Measurements from ENCODE around the gene GLB1L2.

Gene GLB1L2

DNA sequence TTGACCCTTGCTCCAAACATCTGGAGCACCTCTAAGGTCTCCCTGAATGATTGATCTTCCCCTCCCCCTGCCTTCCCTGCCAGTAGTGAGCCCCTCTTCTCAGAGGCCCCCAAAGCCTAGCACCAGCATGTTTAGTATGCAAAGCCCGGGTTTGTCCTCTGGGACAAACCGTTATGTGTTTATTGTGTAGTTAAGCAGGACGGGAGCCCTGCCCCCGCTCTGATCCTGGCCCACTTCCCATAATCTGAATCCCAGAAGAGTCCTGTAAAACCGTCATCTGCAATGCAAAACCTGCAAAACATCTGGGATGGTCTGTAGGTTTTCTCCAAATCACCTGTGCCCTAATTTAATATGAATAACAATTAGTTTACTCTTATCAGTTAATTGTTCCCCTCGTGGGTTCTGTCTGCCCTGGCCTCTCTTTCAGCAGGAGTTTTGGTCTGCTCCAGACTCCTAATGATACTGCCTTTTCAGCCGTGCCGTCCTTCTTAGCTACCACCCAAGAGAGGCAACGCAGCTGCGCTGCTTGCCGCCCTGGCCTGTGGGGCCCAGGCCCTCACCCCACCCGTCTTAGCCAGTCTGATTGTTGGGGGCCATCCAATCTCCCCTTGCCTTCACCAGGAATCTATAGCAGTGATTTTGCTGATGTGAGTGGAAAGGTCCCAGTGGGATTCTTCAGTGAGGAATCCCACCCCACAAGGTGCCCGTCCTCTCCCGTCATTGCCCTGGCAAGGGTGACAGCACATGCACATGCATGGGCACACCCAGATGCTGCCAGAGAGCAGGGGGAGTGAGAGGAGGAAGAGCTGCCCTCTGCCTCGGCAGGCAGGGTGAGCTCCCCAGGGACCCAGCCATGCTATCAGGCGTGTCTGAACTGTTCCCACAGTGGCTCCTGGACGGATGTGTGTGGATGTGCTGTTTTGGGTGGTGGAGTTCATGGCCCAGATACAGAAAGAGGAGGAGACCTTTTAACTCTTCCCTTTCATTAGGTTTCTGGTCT lies 83.3 kb downstream of the GLB1L2 start:
- Histone ChIP-seq H3K36me3 (ENCODE audit: insufficient read depth, insufficient read length, low read length) (no peaks in the 10 kb centered on the region), H3K4me3 (ENCODE audit: insufficient read length, low read depth) (no peak overlapping the region)

DNA sequence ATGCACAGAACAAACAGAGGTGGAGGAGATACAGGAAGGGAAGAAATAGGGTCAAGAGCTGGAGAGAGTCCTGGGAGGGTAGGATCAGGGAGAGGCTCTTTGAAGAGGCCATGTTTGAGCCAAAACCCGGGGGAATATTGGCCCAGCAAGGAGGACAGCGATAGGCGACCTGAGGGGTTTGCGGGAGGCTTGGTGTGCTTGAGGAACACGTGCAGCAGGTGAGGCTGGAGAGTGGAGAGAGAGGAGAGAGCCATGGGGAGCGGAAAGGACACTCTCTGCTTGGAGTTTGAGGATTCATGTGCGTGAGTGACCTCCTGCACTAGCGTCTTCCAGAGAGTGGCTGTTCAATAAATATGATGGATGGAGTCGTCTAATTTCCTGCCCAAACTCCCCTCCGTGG lies 84.9 kb downstream of the GLB1L2 start:
- Histone ChIP-seq H3K9me3 (ENCODE audit: insufficient read depth, low read length) (no peaks in the 10 kb centered on the region), H3K27me3 (ENCODE audit: insufficient read depth, insufficient read length) (peaks cover 46% of the 10 kb centered on the region), H3K9ac (ENCODE audit: insufficient read length, low read depth) (no peak overlapping the region), H3K4me3 (ENCODE audit: insufficient read length, low read depth) (no peak overlapping the region), H3K36me3 (ENCODE audit: insufficient read depth, insufficient read length, low read length) (no peaks in the 10 kb centered on the region), H3K4me1 (ENCODE audit: insufficient read depth, insufficient read length) (peaks cover 10% of the 10 kb centered on the region)
- DNase-seq (ENCODE audit: low read depth, low spot score): no peak
- TF ChIP-seq ZNF274 (IDR thresholded peaks at IDR 0.05; ENCODE audit: low read depth, low read length): no peak
- no peak for TF ChIP-seq SUZ12 (IDR thresholded peaks at IDR 0.05; ENCODE audit: extremely low read depth, insufficient read depth, insufficient read length)
- no peak for TF ChIP-seq YY1 (IDR thresholded peaks at IDR 0.05; ENCODE audit: insufficient read depth, insufficient read length)

More for the DNA sequence above, 83.3 kb downstream of the GLB1L2 start:
- DNase-seq (ENCODE audit: low read depth, low spot score): no peak
- Histone ChIP-seq H3K9ac (ENCODE audit: insufficient read length, low read depth) (no peak overlapping the region), H3K4me1 (ENCODE audit: insufficient read depth, insufficient read length) (peaks cover 19% of the 10 kb centered on the region), H3K27me3 (ENCODE audit: insufficient read depth, insufficient read length) (peaks cover 61% of the 10 kb centered on the region), H3K9me3 (ENCODE audit: insufficient read depth, low read length) (no peaks in the 10 kb centered on the region)
- no peak for TF ChIP-seq YY1 (IDR thresholded peaks at IDR 0.05; ENCODE audit: insufficient read depth, insufficient read length)
- TF ChIP-seq SUZ12 (IDR thresholded peaks at IDR 0.05; ENCODE audit: extremely low read depth, insufficient read depth, insufficient read length): no peak
- no peak for TF ChIP-seq ZNF274 (IDR thresholded peaks at IDR 0.05; ENCODE audit: low read depth, low read length)

DNA sequence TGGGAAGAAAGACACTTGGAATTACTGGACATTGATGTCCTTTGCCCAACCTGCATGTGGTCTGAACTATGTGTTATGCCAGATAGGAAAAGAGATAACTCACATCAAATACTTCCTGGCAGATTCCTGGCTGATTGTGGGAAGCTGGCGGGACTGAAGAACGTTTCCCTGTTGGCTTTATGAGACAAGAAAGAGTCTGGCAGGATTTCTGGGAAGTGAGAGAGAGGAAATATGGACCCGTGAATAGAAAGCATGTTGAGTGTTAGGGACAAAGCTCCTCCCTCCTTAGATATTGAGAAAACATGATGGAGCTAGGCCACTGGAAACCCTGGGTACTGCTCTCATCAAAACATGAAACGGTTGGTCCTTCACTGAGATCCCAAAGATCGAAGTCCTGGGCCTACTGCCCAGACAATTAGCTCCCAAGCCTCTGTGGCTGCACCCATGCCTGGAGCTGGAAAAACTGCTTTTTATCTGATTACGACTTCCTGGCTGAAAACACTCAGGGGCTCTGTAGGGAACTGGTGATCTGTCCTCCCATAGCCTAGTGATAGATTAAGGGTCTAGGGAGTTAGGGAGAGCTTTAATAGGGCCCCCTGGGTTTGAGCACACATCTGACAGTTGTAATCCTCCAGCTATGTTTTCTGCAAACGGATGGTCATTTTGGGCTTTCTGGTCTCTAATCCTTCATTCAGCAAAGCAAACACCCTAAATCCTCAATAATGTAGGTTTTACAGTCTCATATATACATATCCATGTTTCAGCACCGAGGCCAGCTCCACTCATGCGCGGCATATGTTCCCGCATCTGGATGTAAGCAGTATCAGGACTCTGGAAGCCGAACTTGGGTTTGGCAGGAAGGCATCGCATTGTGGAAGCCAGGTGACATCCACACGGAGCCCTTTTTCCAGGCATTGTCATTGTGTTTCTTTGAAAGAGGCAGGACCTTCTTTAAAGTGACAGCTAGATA lies 86.4 kb downstream of the GLB1L2 start:
- no peak for DNase-seq (ENCODE audit: low read depth, low spot score)
- H3K27me3 ChIP-seq (ENCODE audit: insufficient read depth, insufficient read length): peaks cover 39% of the 10 kb centered on the region
- TF ChIP-seq SUZ12 (IDR thresholded peaks at IDR 0.05; ENCODE audit: extremely low read depth, insufficient read depth, insufficient read length) (no peak), ZNF274 (IDR thresholded peaks at IDR 0.05; ENCODE audit: low read depth, low read length) (no peak), YY1 (IDR thresholded peaks at IDR 0.05; ENCODE audit: insufficient read depth, insufficient read length) (no peak)

DNA sequence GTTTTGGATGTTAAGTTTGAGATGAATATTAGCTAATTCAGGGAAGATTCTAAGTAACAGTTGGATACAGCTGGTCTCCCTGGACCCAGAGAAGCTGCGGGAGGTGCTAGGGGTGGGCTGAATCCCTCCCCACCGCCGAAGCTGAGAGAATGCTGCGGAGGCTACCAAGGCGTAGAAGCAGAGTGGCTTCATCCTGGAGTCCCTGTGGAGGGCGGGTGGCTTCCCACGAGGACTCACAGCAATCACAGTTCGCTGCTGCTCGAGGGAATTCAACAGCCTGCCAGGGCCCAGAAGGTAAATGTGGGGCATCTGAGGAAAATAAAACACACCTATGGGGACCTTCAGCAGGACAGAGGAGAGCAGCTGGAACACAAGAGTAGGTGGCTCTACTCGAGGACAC lies 91.3 kb downstream of the GLB1L2 start:
- H3K4me3 ChIP-seq (ENCODE audit: insufficient read length, low read depth): no peak overlapping the region
- H3K36me3 ChIP-seq (ENCODE audit: insufficient read depth, insufficient read length, low read length): no peaks in the 10 kb centered on the region
- no peak for DNase-seq (ENCODE audit: low read depth, low spot score)

More for the DNA sequence above, 86.4 kb downstream of the GLB1L2 start:
- peaks cover 8% of the 10 kb centered on the region for H3K4me1 ChIP-seq (ENCODE audit: insufficient read depth, insufficient read length)
- H3K9ac ChIP-seq (ENCODE audit: insufficient read length, low read depth): no peak overlapping the region
- H3K9me3 ChIP-seq (ENCODE audit: insufficient read depth, low read length): no peaks in the 10 kb centered on the region
- no peaks in the 10 kb centered on the region for H3K36me3 ChIP-seq (ENCODE audit: insufficient read depth, insufficient read length, low read length)
- no peak overlapping the region for H3K4me3 ChIP-seq (ENCODE audit: insufficient read length, low read depth)

DNA sequence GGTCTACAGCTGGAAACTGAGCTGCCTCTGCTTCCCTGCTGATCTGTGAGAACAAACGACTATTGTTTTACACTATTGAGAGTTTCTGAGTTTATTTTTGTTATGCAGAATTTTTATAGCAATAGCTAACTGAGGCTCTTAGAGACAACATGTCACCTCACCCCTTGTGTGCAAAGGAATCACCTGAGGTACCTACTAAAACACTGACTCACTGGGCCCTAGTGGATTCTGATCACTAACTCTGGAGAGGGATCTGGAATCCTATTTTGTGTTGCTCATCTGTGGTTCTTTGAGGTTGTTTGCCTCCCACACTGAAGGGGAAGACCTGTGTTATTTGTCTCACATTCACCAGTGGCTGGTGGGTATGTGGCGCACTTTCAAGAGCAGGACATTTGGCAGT lies 93.6 kb downstream of the GLB1L2 start:
- no peak overlapping the region for H3K4me3 ChIP-seq (ENCODE audit: insufficient read length, low read depth)
- no peak overlapping the region for H3K9ac ChIP-seq (ENCODE audit: insufficient read length, low read depth)
- no peak for DNase-seq (ENCODE audit: low read depth, low spot score)
- H3K4me1 ChIP-seq (ENCODE audit: insufficient read depth, insufficient read length): peaks cover 8% of the 10 kb centered on the region
- H3K36me3 ChIP-seq (ENCODE audit: insufficient read depth, insufficient read length, low read length): no peaks in the 10 kb centered on the region
- no peaks in the 10 kb centered on the region for H3K9me3 ChIP-seq (ENCODE audit: insufficient read depth, low read length)
- H3K27me3 ChIP-seq (ENCODE audit: insufficient read depth, insufficient read length): no peaks in the 10 kb centered on the region
- TF ChIP-seq ZNF274 (IDR thresholded peaks at IDR 0.05; ENCODE audit: low read depth, low read length) (no peak), YY1 (IDR thresholded peaks at IDR 0.05; ENCODE audit: insufficient read depth, insufficient read length) (no peak), SUZ12 (IDR thresholded peaks at IDR 0.05; ENCODE audit: extremely low read depth, insufficient read depth, insufficient read length) (no peak)

More for the DNA sequence above, 91.3 kb downstream of the GLB1L2 start:
- Histone ChIP-seq H3K27me3 (ENCODE audit: insufficient read depth, insufficient read length) (no peaks in the 10 kb centered on the region), H3K4me1 (ENCODE audit: insufficient read depth, insufficient read length) (peaks cover 8% of the 10 kb centered on the region), H3K9me3 (ENCODE audit: insufficient read depth, low read length) (no peaks in the 10 kb centered on the region), H3K9ac (ENCODE audit: insufficient read length, low read depth) (no peak overlapping the region)
- TF ChIP-seq SUZ12 (IDR thresholded peaks at IDR 0.05; ENCODE audit: extremely low read depth, insufficient read depth, insufficient read length) (no peak), YY1 (IDR thresholded peaks at IDR 0.05; ENCODE audit: insufficient read depth, insufficient read length) (no peak), ZNF274 (IDR thresholded peaks at IDR 0.05; ENCODE audit: low read depth, low read length) (no peak)
